Measurements from ENCODE around the gene FOXP1.

Gene FOXP1

GRCh38 chr3:71453822-71454511 lies 129.6 kb downstream of the FOXP1 start:
- TF ChIP-seq PATZ1 (CRISPR knock-in tag; IDR thresholded peaks at IDR 0.05; ENCODE audit: borderline replicate concordance) (no peak), ZNF70 (CRISPR knock-in tag; IDR thresholded peaks at IDR 0.05) (no peak), OSR1 (CRISPR knock-in tag; IDR thresholded peaks at IDR 0.05) (no peak), SNAI2 (CRISPR knock-in tag; IDR thresholded peaks at IDR 0.05) (no peak), ZFP30 (CRISPR knock-in tag; IDR thresholded peaks at IDR 0.05) (no peak), BACH2 (CRISPR knock-in tag; IDR thresholded peaks at IDR 0.05; ENCODE audit: borderline replicate concordance) (no peak), ZFP3 (CRISPR knock-in tag; IDR thresholded peaks at IDR 0.05) (no peak), TCF4 (CRISPR knock-in tag; IDR thresholded peaks at IDR 0.05; ENCODE audit: borderline replicate concordance) (no peak), ZNF565 (CRISPR knock-in tag; conservative IDR thresholded peaks at IDR 0.05; ENCODE audit: low read depth) (no peak), CSDC2 (CRISPR knock-in tag; IDR thresholded peaks at IDR 0.05) (no peak), ZNF8 (CRISPR knock-in tag; IDR thresholded peaks at IDR 0.05) (no peak)
- TF ChIP-seq, protein P1, sequence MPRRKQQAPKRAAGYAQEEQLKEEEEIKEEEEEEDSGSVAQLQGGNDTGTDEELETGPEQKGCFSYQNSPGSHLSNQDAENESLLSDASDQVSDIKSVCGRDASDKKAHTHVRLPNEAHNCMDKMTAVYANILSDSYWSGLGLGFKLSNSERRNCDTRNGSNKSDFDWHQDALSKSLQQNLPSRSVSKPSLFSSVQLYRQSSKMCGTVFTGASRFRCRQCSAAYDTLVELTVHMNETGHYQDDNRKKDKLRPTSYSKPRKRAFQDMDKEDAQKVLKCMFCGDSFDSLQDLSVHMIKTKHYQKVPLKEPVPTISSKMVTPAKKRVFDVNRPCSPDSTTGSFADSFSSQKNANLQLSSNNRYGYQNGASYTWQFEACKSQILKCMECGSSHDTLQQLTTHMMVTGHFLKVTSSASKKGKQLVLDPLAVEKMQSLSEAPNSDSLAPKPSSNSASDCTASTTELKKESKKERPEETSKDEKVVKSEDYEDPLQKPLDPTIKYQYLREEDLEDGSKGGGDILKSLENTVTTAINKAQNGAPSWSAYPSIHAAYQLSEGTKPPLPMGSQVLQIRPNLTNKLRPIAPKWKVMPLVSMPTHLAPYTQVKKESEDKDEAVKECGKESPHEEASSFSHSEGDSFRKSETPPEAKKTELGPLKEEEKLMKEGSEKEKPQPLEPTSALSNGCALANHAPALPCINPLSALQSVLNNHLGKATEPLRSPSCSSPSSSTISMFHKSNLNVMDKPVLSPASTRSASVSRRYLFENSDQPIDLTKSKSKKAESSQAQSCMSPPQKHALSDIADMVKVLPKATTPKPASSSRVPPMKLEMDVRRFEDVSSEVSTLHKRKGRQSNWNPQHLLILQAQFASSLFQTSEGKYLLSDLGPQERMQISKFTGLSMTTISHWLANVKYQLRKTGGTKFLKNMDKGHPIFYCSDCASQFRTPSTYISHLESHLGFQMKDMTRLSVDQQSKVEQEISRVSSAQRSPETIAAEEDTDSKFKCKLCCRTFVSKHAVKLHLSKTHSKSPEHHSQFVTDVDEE (CRISPR knock-in tag; IDR thresholded peaks at IDR 0.05): no peak
- ATAC-seq: no peak

GRCh38 chr3:71453319-71453718 lies 130.2 kb downstream of the FOXP1 start:
- ATAC-seq: no peak
- TF ChIP-seq CSDC2 (CRISPR knock-in tag; IDR thresholded peaks at IDR 0.05) (no peak), ZNF565 (CRISPR knock-in tag; conservative IDR thresholded peaks at IDR 0.05; ENCODE audit: low read depth) (no peak), TOX (CRISPR knock-in tag; IDR thresholded peaks at IDR 0.05; ENCODE audit: borderline replicate concordance) (no peak), ZC3H10 (CRISPR knock-in tag; IDR thresholded peaks at IDR 0.05) (no peak), ZNF70 (CRISPR knock-in tag; IDR thresholded peaks at IDR 0.05) (no peak), CSRNP3 (CRISPR knock-in tag; IDR thresholded peaks at IDR 0.05) (no peak), OSR1 (CRISPR knock-in tag; IDR thresholded peaks at IDR 0.05) (no peak), PPARA (CRISPR knock-in tag; IDR thresholded peaks at IDR 0.05; ENCODE audit: borderline replicate concordance) (no peak), ZFP3 (CRISPR knock-in tag; IDR thresholded peaks at IDR 0.05) (no peak), BACH2 (CRISPR knock-in tag; IDR thresholded peaks at IDR 0.05; ENCODE audit: borderline replicate concordance) (no peak), GLIS3 (CRISPR knock-in tag; IDR thresholded peaks at IDR 0.05) (no peak), ZFP30 (CRISPR knock-in tag; IDR thresholded peaks at IDR 0.05) (no peak), ESRRG (CRISPR knock-in tag; IDR thresholded peaks at IDR 0.05) (no peak), RARB (CRISPR knock-in tag; IDR thresholded peaks at IDR 0.05) (no peak)
- TF ChIP-seq, protein P2, sequence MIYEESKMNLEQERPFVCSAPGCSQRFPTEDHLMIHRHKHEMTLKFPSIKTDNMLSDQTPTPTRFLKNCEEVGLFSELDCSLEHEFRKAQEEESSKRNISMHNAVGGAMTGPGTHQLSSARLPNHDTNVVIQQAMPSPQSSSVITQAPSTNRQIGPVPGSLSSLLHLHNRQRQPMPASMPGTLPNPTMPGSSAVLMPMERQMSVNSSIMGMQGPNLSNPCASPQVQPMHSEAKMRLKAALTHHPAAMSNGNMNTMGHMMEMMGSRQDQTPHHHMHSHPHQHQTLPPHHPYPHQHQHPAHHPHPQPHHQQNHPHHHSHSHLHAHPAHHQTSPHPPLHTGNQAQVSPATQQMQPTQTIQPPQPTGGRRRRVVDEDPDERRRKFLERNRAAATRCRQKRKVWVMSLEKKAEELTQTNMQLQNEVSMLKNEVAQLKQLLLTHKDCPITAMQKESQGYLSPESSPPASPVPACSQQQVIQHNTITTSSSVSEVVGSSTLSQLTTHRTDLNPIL (CRISPR knock-in tag; IDR thresholded peaks at IDR 0.05; ENCODE audit: low read depth): no peak
- TF ChIP-seq, protein P1 (CRISPR knock-in tag; IDR thresholded peaks at IDR 0.05): no peak

All from SK-N-SH treated with all-trans-retinoic acid at 6 μM for 48 hours (cell line).